WTC11 (cell line): ENCODE results near the gene PRKAG2. TPM values are rescaled to one million over a fixed set of nuclear protein-coding genes. Genes with fewer than 3 reads are reported as not detected.
A peak's percentile ranks its signal among the peaks of the same experiment; 100 is the strongest.

Experiments used
- ATAC-seq: fragments of 200-7000 bp; cut with Tn5 transposase; 2 replicates; pipeline ENCODE4 v1.10.0; 2021; ENCODE audit warnings: mild to moderate bottlenecking, moderate library complexity
- CTCF ChIA-PET: fragments of 300-600 bp; sonication (Branson Sonifier 250); formaldehyde crosslinking; loops from one replicate; lab custom pipeline; 2021; ENCODE audit warnings: antibody characterized with exemption; lab: Charles Lee
- POLR2A ChIA-PET: fragments of 350-600 bp; sonication (Branson Sonifier 250); formaldehyde crosslinking; loops from one replicate; lab custom pipeline; 2021; ENCODE audit warnings: antibody characterized with exemption; lab: Charles Lee
- DNase-seq: peaks from one replicate; pipeline ENCODE4 v3.0.0; 2021; ENCODE audit warnings: low spot score
- H3K27ac Mint-ChIP-seq: 2 replicates; pipeline ENCODE4 v1.8.0; 2021; ENCODE audit warnings: mixed read lengths
- H3K27me3 Mint-ChIP-seq: 2 replicates; pipeline ENCODE4 v1.8.0; 2021; ENCODE audit warnings: low read depth, mild to moderate bottlenecking, moderate library complexity, mixed read lengths
- H3K36me3 Mint-ChIP-seq: 2 replicates; pipeline ENCODE4 v1.8.0; 2021; ENCODE audit warnings: mixed read lengths
- H3K4me1 Mint-ChIP-seq: 2 replicates; pipeline ENCODE4 v1.8.0; 2022; ENCODE audit warnings: mixed read lengths
- H3K4me3 Mint-ChIP-seq: 2 replicates; pipeline ENCODE4 v1.8.0; 2021; ENCODE audit warnings: mild to moderate bottlenecking, moderate library complexity, mixed read lengths
- H3K9me3 Mint-ChIP-seq: 2 replicates; pipeline ENCODE4 v1.8.0; 2021; ENCODE audit warnings: mixed read lengths
- CTCF ChIP-seq: fragments of 200-600 bp; IDR thresholded peaks from 2 replicates; pipeline ENCODE4 v1.8.0; 2022; ENCODE audit warnings: antibody characterized with exemption
- E2F5 ChIP-seq: sonication (generic); formaldehyde crosslinking; IDR thresholded peaks from 2 replicates; pipeline ENCODE4 v1.8.1; 2022; ENCODE audit warnings: mild to moderate bottlenecking, moderate library complexity, missing genetic modification reagents
- ELF4 ChIP-seq: sonication (generic); formaldehyde crosslinking; IDR thresholded peaks from 2 replicates; pipeline ENCODE4 v1.8.1; 2022; ENCODE audit warnings: low read depth, mild to moderate bottlenecking, moderate library complexity, missing genetic modification reagents
- FOXJ3 ChIP-seq: sonication (generic); formaldehyde crosslinking; IDR thresholded peaks from 2 replicates; pipeline ENCODE4 v1.9.0; 2021; ENCODE audit warnings: missing genetic modification reagents, mild to moderate bottlenecking, borderline replicate concordance
- IRF1 ChIP-seq: sonication (generic); formaldehyde crosslinking; IDR thresholded peaks from 2 replicates; pipeline ENCODE4 v1.8.0; 2023; ENCODE audit warnings: missing genetic modification reagents
- PRDM15 ChIP-seq: sonication (generic); formaldehyde crosslinking; IDR thresholded peaks from 2 replicates; pipeline ENCODE4 v1.8.0; 2022; ENCODE audit warnings: missing genetic modification reagents
- SMAD3 ChIP-seq: sonication (generic); formaldehyde crosslinking; IDR thresholded peaks from 2 replicates; pipeline ENCODE4 v1.8.0; 2022; ENCODE audit warnings: missing genetic modification reagents, mild to moderate bottlenecking, borderline replicate concordance
- SMAD4 ChIP-seq: sonication (generic); formaldehyde crosslinking; IDR thresholded peaks from 2 replicates; pipeline ENCODE4 v1.8.0; 2022; ENCODE audit warnings: mild to moderate bottlenecking, missing genetic modification reagents
- TEAD1 ChIP-seq: sonication (generic); formaldehyde crosslinking; IDR thresholded peaks from 2 replicates; pipeline ENCODE4 v1.8.0; 2022; ENCODE audit warnings: mild to moderate bottlenecking, missing genetic modification reagents
- USF1 ChIP-seq: sonication (generic); formaldehyde crosslinking; IDR thresholded peaks from 2 replicates; pipeline ENCODE4 v1.8.0; 2022; ENCODE audit warnings: mild to moderate bottlenecking, missing genetic modification reagents
- USF2 ChIP-seq: sonication (generic); formaldehyde crosslinking; IDR thresholded peaks from 2 replicates; pipeline ENCODE4 v1.8.1; 2023; ENCODE audit warnings: mild to moderate bottlenecking, missing genetic modification reagents, moderate library complexity
- ZMAT4 ChIP-seq: fragments of 250-450 bp; sonication (Bioruptor Pico); IDR thresholded peaks from 2 replicates; pipeline ENCODE4 v1.9.0; 2021; ENCODE audit warnings: mild to moderate bottlenecking
- ZNF232 ChIP-seq: sonication (generic); formaldehyde crosslinking; IDR thresholded peaks from 2 replicates; pipeline ENCODE4 v1.8.0; 2022; ENCODE audit warnings: mild to moderate bottlenecking, missing genetic modification reagents
- ZNF281 ChIP-seq: sonication (generic); formaldehyde crosslinking; IDR thresholded peaks from 2 replicates; pipeline ENCODE4 v1.8.0; 2023; ENCODE audit warnings: mild to moderate bottlenecking, missing genetic modification reagents
- ZNF423 ChIP-seq: fragments of 250-450 bp; sonication (Bioruptor Pico); IDR thresholded peaks from 2 replicates; pipeline ENCODE4 v2.1.2; 2022; ENCODE audit warnings: mild to moderate bottlenecking, moderate library complexity
- ZNF425 ChIP-seq: fragments of 250-450 bp; sonication (Bioruptor Pico); conservative IDR thresholded peaks from 2 replicates; pipeline ENCODE4 v1.9.0; 2021; ENCODE audit warnings: mild to moderate bottlenecking
- ZNF512 ChIP-seq: sonication (generic); formaldehyde crosslinking; IDR thresholded peaks from 2 replicates; pipeline ENCODE4 v1.8.1; 2022; ENCODE audit warnings: missing genetic modification reagents, borderline replicate concordance
- total RNA-seq: library from RNA; stranded (reverse); gene quantifications from 3 replicates; pipeline ENCODE4 v1.2.3, GENCODE V29; 2021

Gene PRKAG2
- total RNA-seq, 1 experiment from 2014 or later: 20.3 TPM

- H3K27ac Mint-ChIP-seq: no peak overlapping the region
- ATAC-seq: no peak
- no peak overlapping the region for H3K4me3 Mint-ChIP-seq
- H3K4me1 Mint-ChIP-seq: peaks cover 39% of the 10 kb centered on the region
- H3K36me3 Mint-ChIP-seq: no peaks in the 10 kb centered on the region
- no peak for TF ChIP-seq USF2 (CRISPR knock-in tag)
- TF ChIP-seq IRF1 (CRISPR knock-in tag): no peak
- TF ChIP-seq USF1 (CRISPR knock-in tag): no peak
- TF ChIP-seq ZNF232: no peak
- TF ChIP-seq E2F5: no peak
- TF ChIP-seq SMAD3 (CRISPR knock-in tag): no peak
- no peak for TF ChIP-seq ZMAT4 (CRISPR knock-in tag)
- TF ChIP-seq ZNF423 (CRISPR knock-in tag): no peak
- TF ChIP-seq TEAD1 (CRISPR knock-in tag): no peak
- TF ChIP-seq SMAD4 (CRISPR knock-in tag): no peak
- TF ChIP-seq ZNF512 (CRISPR knock-in tag): no peak
- no peak for TF ChIP-seq ZNF425 (CRISPR knock-in tag)
- H3K9me3 Mint-ChIP-seq: no peaks in the 10 kb centered on the region
- DNase-seq: no peak
- H3K27me3 Mint-ChIP-seq: peaks cover 4% of the 10 kb centered on the region
- ChIA-PET POLR2A (no interaction called here), CTCF (no interaction called here)
These were observed 183.8 kb downstream of the PRKAG2 start for GRCh38 chr7:151693140-151693539.

GRCh38 chr7:151692721-151693120 is 184.2 kb downstream of the PRKAG2 start:
- peaks cover 43% of the 10 kb centered on the region for H3K4me1 Mint-ChIP-seq
- no peak overlapping the region for H3K4me3 Mint-ChIP-seq
- CTCF ChIA-PET: interaction anchor here (0.7 kb wide), 1 partner anchor 382 kb away, joined by 3 read pairs; no protein-coding TSS in a partner anchor
- ATAC-seq (peak; percentile 34), DNase-seq (no peak)
- no peaks in the 10 kb centered on the region for H3K9me3 Mint-ChIP-seq
- H3K36me3 Mint-ChIP-seq: no peaks in the 10 kb centered on the region
- POLR2A ChIA-PET: no interaction called here
- no peak overlapping the region for H3K27ac Mint-ChIP-seq
- peaks cover 4% of the 10 kb centered on the region for H3K27me3 Mint-ChIP-seq
- no peak for TF ChIP-seq ZNF232
- no peak for TF ChIP-seq ZNF423 (CRISPR knock-in tag)
- TF ChIP-seq CTCF: no peak
- no peak for TF ChIP-seq FOXJ3 (CRISPR knock-in tag)
- no peak for TF ChIP-seq ELF4 (CRISPR knock-in tag)
- no peak for TF ChIP-seq PRDM15 (CRISPR knock-in tag)
- TF ChIP-seq TEAD1 (CRISPR knock-in tag): no peak
- no peak for TF ChIP-seq ZNF281 (CRISPR knock-in tag)
